Spleen (tissue), 11 donors: Measurements from ENCODE around the gene TTC28. TPM values are rescaled to one million over a fixed set of nuclear protein-coding genes. Genes with fewer than 3 reads are reported as not detected.
"Not testable (repeated sequence)": the region's sequence is repeated elsewhere in the genome, so short reads cannot be mapped to it uniquely, and the experiment has no call there.

ENCODE experiments used
- DNase-seq: peaks from one replicate; pipeline ENCODE4 v3.0.0-alpha.2; 2020
- H3K27ac ChIP-seq, 8 donors: fragments of 200-600 bp; sonication (generic) in 7 of 8; 1 replicate in 4 of 8; 2 replicates in 4 of 8; pipeline versions ENCODE4 v1.5.0 to v1.8.0; 2016 to 2021; ENCODE audit warnings: inconsistent platforms in 4 of 8, mild to moderate bottlenecking in 4 of 8, moderate library complexity in 1 of 8
- H3K27me3 ChIP-seq, 7 donors: fragments of 200-600 bp; sonication (generic) in 6 of 7; replicated peaks in 1 of 7; 1 replicate in 4 of 7; 2 replicates in 3 of 7; pipeline versions ENCODE4 v1.5.0 to v1.8.0; 2016 to 2021; ENCODE audit warnings: inconsistent platforms in 3 of 7, mild to moderate bottlenecking in 1 of 7
- H3K36me3 ChIP-seq, 6 donors: fragments of 200-600 bp; sonication (generic) in 5 of 6; 1 replicate in 4 of 6; 2 replicates in 2 of 6; pipeline versions ENCODE4 v1.5.0 to v1.8.0; 2016 to 2021; ENCODE audit warnings: inconsistent platforms in 2 of 6
- H3K4me1 ChIP-seq, 6 donors: fragments of 200-600 bp; sonication (generic) in 5 of 6; 1 replicate in 3 of 6; 2 replicates in 3 of 6; pipeline versions ENCODE4 v1.5.0 to v1.8.0; 2016 to 2021; ENCODE audit warnings: inconsistent platforms in 3 of 6
- H3K4me3 ChIP-seq, 8 donors: fragments of 200-600 bp; sonication (generic) in 7 of 8; 1 replicate in 4 of 8; 2 replicates in 4 of 8; pipeline versions ENCODE4 v1.5.0 to v1.8.0; 2016 to 2021; ENCODE audit warnings: inconsistent platforms in 4 of 8, mild to moderate bottlenecking in 4 of 8, moderate library complexity in 2 of 8
- H3K9me3 ChIP-seq, 8 donors: fragments of 200-600 bp; sonication (generic) in 7 of 8; 1 replicate in 4 of 8; 2 replicates in 4 of 8; pipeline versions ENCODE4 v1.5.0 to v1.8.0; 2016 to 2021; ENCODE audit warnings: inconsistent platforms in 4 of 8
- CTCF ChIP-seq, 11 experiments: fragments of 200-600 bp in 7 of 11; fragments of 450-650 bp in 4 of 11; sonication (generic) in 4 of 11; IDR thresholded peaks in 8 of 11; conservative IDR thresholded peaks in 3 of 11; 1 replicate in 7 of 11; 2 replicates in 4 of 11; pipeline versions ENCODE4 v1.4.0 to v1.8.0; 2016 to 2021; ENCODE audit warnings: antibody characterized with exemption in 11 of 11, inconsistent platforms in 4 of 11, mild to moderate bottlenecking in 1 of 11
- POLR2A ChIP-seq, 3 donors: fragments of 450-650 bp; IDR thresholded peaks; one replicate each; pipeline ENCODE4 v1.5.1; 2017; ENCODE audit warnings: antibody characterized with exemption in 3 of 3, mild to moderate bottlenecking in 1 of 3
- POLR2AphosphoS5 ChIP-seq, 3 donors: sonication (generic); formaldehyde crosslinking; IDR thresholded peaks; one replicate each; pipeline ENCODE4 v1.5.1; 2017; ENCODE audit warnings: antibody characterized with exemption in 3 of 3
- WGBS, 5 donors: extraction: QIAGEN DNeasy Blood & Tissue Kit in 3 of 5; methylation state at CpG; one replicate each; pipeline versions ENCODE4 v1.1.5 to v1.1.7; 2013 to 2018; 5-methylcytosine and 5-hydroxymethylcytosine counted together
- intact Hi-C: fragments of 100-400 bp; cut with DNase I; formaldehyde crosslinking; loops from one replicate; pipeline ENCODE4 v1.15.0; 2023; ENCODE audit warnings: low total_unique reads
- polyA plus RNA-seq, 3 donors: library from polyadenylated mRNA; stranded (reverse); fragments of 200-250 nt; gene quantifications; one replicate each; pipeline ENCODE4 v1.2.1, GENCODE V29; 2013
- total RNA-seq, 7 donors: library from RNA; depleted of rRNA in 3 of 7; stranded (reverse); fragments of >200 nt in 3 of 7; fragmentation: NEBNext Ultra II Directional in 4 of 7; extraction: Animal tissue kit (Norgen Biotek cat#: 25700) in 4 of 7; gene quantifications; one replicate each; pipeline versions ENCODE4 v1.1.0 to v1.2.1, GENCODE V29; 2016 to 2021
- donor health status: healthy with polysubstance abuse.
- donor health status: DM: no; HTN: no; CAD: no; lungs with moderate emphysema.
- donor health status: DM: no; HTN: no; CAD: no.
- donor health status: Bipolar disorder and iron deficiency.
- donor health status: healthy.
- donor health status: DM: no; HTN: no; CAD: no.
- donor health status: DM: yes; HTN: yes; CAD: no.

Gene TTC28
- total and polyA plus RNA-seq, 10 donors = 0.62 to 69.0 (median 33.5) TPM

- Histone ChIP-seq H3K27ac (no peak overlapping the region), H3K4me1 (no peaks in the 10 kb centered on the region), H3K9me3 (peaks cover 0 to 22% (median 8%) of the 10 kb centered on the region in 8 donors), H3K36me3 (no peaks in the 10 kb centered on the region), H3K4me3 (no peak overlapping the region), H3K27me3 (no peaks in the 10 kb centered on the region)
- no peak for DNase-seq
- intact Hi-C loops = no loop called here
- 85 to 94% (median 91%) methylated on average over 12 to 15 of the region's 15 CpGs for WGBS, 5 donors
- TF ChIP-seq POLR2AphosphoS5 (IDR thresholded peaks at IDR 0.05) (no peak), CTCF (IDR thresholded peaks at IDR 0.05 in 8 of 11, conservative IDR thresholded peaks at IDR 0.05 in 3 of 11) (no peak), POLR2A (IDR thresholded peaks at IDR 0.05) (no peak)
Measured at GRCh38 chr22:28505416-28506149, 174.1 kb downstream of the TTC28 start.

- Histone ChIP-seq H3K9me3 (no peaks in the 10 kb centered on the region), H3K4me1 (no peaks in the 10 kb centered on the region), H3K27ac (no peak overlapping the region), H3K4me3 (no peak overlapping the region), H3K36me3 (no peaks in the 10 kb centered on the region), H3K27me3 (no peaks in the 10 kb centered on the region)
- WGBS, 5 donors = 26 to 55% (median 30%) methylated on average over 1 of the region's 1 CpG
- intact Hi-C loops = no loop called here
- no peak for DNase-seq
- TF ChIP-seq CTCF (IDR thresholded peaks at IDR 0.05 in 8 of 11, conservative IDR thresholded peaks at IDR 0.05 in 3 of 11) (no peak), POLR2A (IDR thresholded peaks at IDR 0.05) (no peak), POLR2AphosphoS5 (IDR thresholded peaks at IDR 0.05) (no peak)
Measured at GRCh38 chr22:28500006-28500405, 179.6 kb downstream of the TTC28 start.

GRCh38 chr22:28498044-28498443 is 181.6 kb downstream of the TTC28 start:
- WGBS, 5 donors = 69 to 78% (median 78%) methylated on average over 4 of the region's 4 CpGs
- intact Hi-C loops = no loop called here
- H3K27ac ChIP-seq = no peak overlapping the region
- no peaks in the 10 kb centered on the region for H3K4me1 ChIP-seq
- DNase-seq = no peak
- no peak overlapping the region for H3K4me3 ChIP-seq
- no peaks in the 10 kb centered on the region for H3K27me3 ChIP-seq
- TF ChIP-seq CTCF (IDR thresholded peaks at IDR 0.05 in 8 of 11, conservative IDR thresholded peaks at IDR 0.05 in 3 of 11) (no peak), POLR2A (IDR thresholded peaks at IDR 0.05) (no peak), POLR2AphosphoS5 (IDR thresholded peaks at IDR 0.05) (no peak)
- H3K36me3 ChIP-seq = no peaks in the 10 kb centered on the region
- no peaks in the 10 kb centered on the region for H3K9me3 ChIP-seq

- Histone ChIP-seq H3K36me3 (no peaks in the 10 kb centered on the region), H3K27ac (no peak overlapping the region), H3K27me3 (no peaks in the 10 kb centered on the region), H3K4me3 (no peak overlapping the region), H3K9me3 (no peaks in the 10 kb centered on the region), H3K4me1 (no peaks in the 10 kb centered on the region)
- no peak for DNase-seq
- WGBS, 5 donors = 78 to 97% (median 90%) methylated on average over 2 of the region's 2 CpGs
- intact Hi-C loops = no loop called here
- no peak for TF ChIP-seq POLR2AphosphoS5 (IDR thresholded peaks at IDR 0.05)
- no peak for TF ChIP-seq POLR2A (IDR thresholded peaks at IDR 0.05)
- no peak for TF ChIP-seq CTCF (IDR thresholded peaks at IDR 0.05 in 8 of 11, conservative IDR thresholded peaks at IDR 0.05 in 3 of 11)
Measured at GRCh38 chr22:28497188-28497587, 182.5 kb downstream of the TTC28 start.

GRCh38 chr22:28491289-28491688 is 188.4 kb downstream of the TTC28 start:
- 89 to 100% (median 100%) methylated on average over 1 of the region's 2 CpGs for WGBS, 5 donors
- H3K27ac ChIP-seq, DNase-seq, H3K36me3 ChIP-seq, H3K4me1 ChIP-seq, H3K4me3 ChIP-seq, intact Hi-C loops, H3K27me3 ChIP-seq, H3K9me3 ChIP-seq: not testable (repeated sequence)
